NT2/D1 (cell line): ENCODE measurements around the gene ATL1.

Source experiments
- SUZ12 ChIP-seq: IDR thresholded peaks from 2 replicates; pipeline ENCODE4 v1.6.1; 2011; ENCODE audit not compliant: insufficient read length, insufficient read depth; ENCODE audit errors: extremely low read depth
- YY1 ChIP-seq: IDR thresholded peaks from 2 replicates; pipeline ENCODE4 v1.6.1; 2011; ENCODE audit not compliant: insufficient read length, insufficient read depth
- ZNF274 ChIP-seq: IDR thresholded peaks from 2 replicates; pipeline ENCODE4 v1.6.1; 2011; ENCODE audit warnings: mild to moderate bottlenecking, low read depth, low read length

DNA sequence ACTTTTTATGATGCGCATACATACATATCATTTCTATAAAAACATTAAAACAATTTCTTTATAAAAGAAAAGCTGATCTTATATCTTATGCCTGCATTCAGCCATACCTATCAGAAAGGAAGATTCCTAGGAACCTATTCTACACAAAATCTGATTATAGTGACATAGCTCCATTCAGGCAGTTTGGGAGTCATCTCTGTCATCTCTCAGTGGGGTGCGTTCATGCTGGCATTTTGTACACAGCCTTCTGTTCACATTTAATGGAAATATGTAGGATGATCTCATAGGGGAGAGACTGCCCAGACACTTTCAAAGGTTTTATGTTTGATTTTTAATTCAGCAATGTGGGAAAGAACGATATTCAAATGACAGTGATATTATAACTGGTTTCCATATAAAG is 52.9 kb downstream of the ATL1 start:
- no peak for TF ChIP-seq SUZ12
- TF ChIP-seq ZNF274, result no peak
- TF ChIP-seq YY1, result no peak
